ENCODE data around the gene AGBL4.
"Not testable (repeated sequence)": the region's sequence is repeated elsewhere in the genome, so short reads cannot be mapped to it uniquely, and the experiment has no call there.

The AGBL4 gene

GRCh38 chr1:49036700-49037099 is 987.1 kb downstream of the AGBL4 start:
- Mint-ChIP-seq H3K4me3 (no peak overlapping the region), H3K4me1 (no peaks in the 10 kb centered on the region), H3K36me3 (ENCODE audit: low read depth) (no peaks in the 10 kb centered on the region), H3K9me3 (peaks cover 18% of the 10 kb centered on the region), H3K27ac (no peak overlapping the region), H3K27me3 (ENCODE audit: low read depth) (peaks cover 4% of the 10 kb centered on the region)
- TF ChIP-seq, protein P1, sequence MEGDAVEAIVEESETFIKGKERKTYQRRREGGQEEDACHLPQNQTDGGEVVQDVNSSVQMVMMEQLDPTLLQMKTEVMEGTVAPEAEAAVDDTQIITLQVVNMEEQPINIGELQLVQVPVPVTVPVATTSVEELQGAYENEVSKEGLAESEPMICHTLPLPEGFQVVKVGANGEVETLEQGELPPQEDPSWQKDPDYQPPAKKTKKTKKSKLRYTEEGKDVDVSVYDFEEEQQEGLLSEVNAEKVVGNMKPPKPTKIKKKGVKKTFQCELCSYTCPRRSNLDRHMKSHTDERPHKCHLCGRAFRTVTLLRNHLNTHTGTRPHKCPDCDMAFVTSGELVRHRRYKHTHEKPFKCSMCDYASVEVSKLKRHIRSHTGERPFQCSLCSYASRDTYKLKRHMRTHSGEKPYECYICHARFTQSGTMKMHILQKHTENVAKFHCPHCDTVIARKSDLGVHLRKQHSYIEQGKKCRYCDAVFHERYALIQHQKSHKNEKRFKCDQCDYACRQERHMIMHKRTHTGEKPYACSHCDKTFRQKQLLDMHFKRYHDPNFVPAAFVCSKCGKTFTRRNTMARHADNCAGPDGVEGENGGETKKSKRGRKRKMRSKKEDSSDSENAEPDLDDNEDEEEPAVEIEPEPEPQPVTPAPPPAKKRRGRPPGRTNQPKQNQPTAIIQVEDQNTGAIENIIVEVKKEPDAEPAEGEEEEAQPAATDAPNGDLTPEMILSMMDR (IDR thresholded peaks at IDR 0.05; ENCODE audit: unreplicated experiment in 3 of 3), result no peak

GRCh38 chr1:49028396-49028795 is 995.4 kb downstream of the AGBL4 start:
- TF ChIP-seq, protein P1 (IDR thresholded peaks at IDR 0.05; ENCODE audit: unreplicated experiment in 3 of 3), result no peak
- Mint-ChIP-seq H3K9me3 (peaks cover 30% of the 10 kb centered on the region), H3K27me3 (ENCODE audit: low read depth) (no peaks in the 10 kb centered on the region)

GRCh38 chr1:49026230-49026811 is 997.4 kb downstream of the AGBL4 start:
- no peaks in the 10 kb centered on the region for H3K27me3 Mint-ChIP-seq (ENCODE audit: low read depth)
- no peaks in the 10 kb centered on the region for H3K36me3 Mint-ChIP-seq (ENCODE audit: low read depth)
- H3K27ac Mint-ChIP-seq, result no peak overlapping the region
- no peak overlapping the region for H3K4me3 Mint-ChIP-seq
- H3K9me3 Mint-ChIP-seq, result peaks cover 25% of the 10 kb centered on the region
- H3K4me1 Mint-ChIP-seq, result no peaks in the 10 kb centered on the region
- TF ChIP-seq, protein P1 (IDR thresholded peaks at IDR 0.05; ENCODE audit: unreplicated experiment in 3 of 3), result no peak

More at GRCh38 chr1:49028396-49028795, 995.4 kb downstream of the AGBL4 start:
- Mint-ChIP-seq H3K36me3 (ENCODE audit: low read depth) (no peaks in the 10 kb centered on the region), H3K27ac (no peak overlapping the region), H3K4me3 (no peak overlapping the region), H3K4me1 (no peaks in the 10 kb centered on the region)

- no peak overlapping the region for H3K27ac Mint-ChIP-seq
- H3K4me1 Mint-ChIP-seq, result no peaks in the 10 kb centered on the region
- TF ChIP-seq, protein P1 (IDR thresholded peaks at IDR 0.05; ENCODE audit: unreplicated experiment in 3 of 3), result no peak
- H3K27me3 Mint-ChIP-seq (ENCODE audit: low read depth), result no peaks in the 10 kb centered on the region
- no peaks in the 10 kb centered on the region for H3K36me3 Mint-ChIP-seq (ENCODE audit: low read depth)
- no peak overlapping the region for H3K4me3 Mint-ChIP-seq
- peaks cover 12% of the 10 kb centered on the region for H3K9me3 Mint-ChIP-seq
Observed at GRCh38 chr1:49016030-49016977, 1007.5 kb downstream of the AGBL4 start.

DNA sequence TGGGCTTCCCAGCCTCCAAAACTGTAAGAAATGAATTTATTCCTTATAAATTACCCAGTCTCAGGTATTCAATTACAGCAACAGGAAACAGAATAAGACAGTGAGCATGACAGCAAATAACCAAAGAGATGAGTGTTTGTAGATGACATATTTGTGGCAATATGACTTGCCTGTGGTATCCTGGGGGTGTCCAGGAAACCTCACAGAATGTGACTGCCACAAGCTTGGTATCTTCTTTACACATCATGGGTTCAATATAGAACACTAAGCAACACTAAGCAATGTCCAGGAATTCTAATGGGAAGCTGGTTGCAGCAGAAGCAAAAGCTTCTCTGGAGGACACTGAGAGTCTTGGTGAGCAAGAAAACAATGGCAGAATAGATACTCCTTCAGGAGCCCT is 1010.7 kb downstream of the AGBL4 start:
- no peaks in the 10 kb centered on the region for H3K27me3 Mint-ChIP-seq (ENCODE audit: low read depth)
- H3K36me3 Mint-ChIP-seq (ENCODE audit: low read depth), result no peaks in the 10 kb centered on the region
- TF ChIP-seq, protein P1 (IDR thresholded peaks at IDR 0.05; ENCODE audit: unreplicated experiment in 3 of 3), result no peak
- no peak overlapping the region for H3K27ac Mint-ChIP-seq
- H3K9me3 Mint-ChIP-seq, result peaks cover 6% of the 10 kb centered on the region
- H3K4me1 Mint-ChIP-seq, result no peaks in the 10 kb centered on the region
- no peak overlapping the region for H3K4me3 Mint-ChIP-seq

DNA sequence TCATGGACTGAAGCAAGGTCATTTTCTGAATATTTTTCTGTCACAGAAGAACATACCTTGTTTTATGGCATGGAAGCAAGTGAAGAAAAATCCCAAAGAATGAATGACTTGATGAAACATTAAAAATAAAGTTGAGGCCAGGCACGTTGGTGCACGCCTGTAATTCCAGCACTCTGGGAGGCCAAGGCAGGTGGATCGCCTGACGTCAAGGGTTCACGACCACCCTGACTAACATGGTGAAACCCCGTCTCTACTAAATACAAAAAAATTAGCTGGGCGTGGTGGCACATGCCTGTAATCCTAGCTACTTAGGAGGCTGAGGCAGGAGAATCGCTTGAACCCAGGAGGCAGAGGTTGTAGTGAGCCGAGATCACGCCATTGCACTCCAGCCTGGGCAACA is 1020.8 kb downstream of the AGBL4 start:
- peaks cover 19% of the 10 kb centered on the region for H3K9me3 Mint-ChIP-seq
- not testable (repeated sequence) for H3K27ac Mint-ChIP-seq; H3K36me3 Mint-ChIP-seq (ENCODE audit: low read depth); H3K4me1 Mint-ChIP-seq; H3K4me3 Mint-ChIP-seq; H3K27me3 Mint-ChIP-seq (ENCODE audit: low read depth)

All from nephron (organoid).